CD4-positive, alpha-beta T cell treated with Interleukin-15 for 4 hours (primary cell): ENCODE data around the gene GSTM4.
"Not testable (repeated sequence)": the region's sequence is repeated elsewhere in the genome, so short reads cannot be mapped to it uniquely, and the experiment has no call there.

ENCODE experiments used
- DNase-seq: peaks from one replicate; pipeline ENCODE4 v3.0.0-alpha.2; 2020; ENCODE audit warnings: low spot score

The GSTM4 gene

DNA sequence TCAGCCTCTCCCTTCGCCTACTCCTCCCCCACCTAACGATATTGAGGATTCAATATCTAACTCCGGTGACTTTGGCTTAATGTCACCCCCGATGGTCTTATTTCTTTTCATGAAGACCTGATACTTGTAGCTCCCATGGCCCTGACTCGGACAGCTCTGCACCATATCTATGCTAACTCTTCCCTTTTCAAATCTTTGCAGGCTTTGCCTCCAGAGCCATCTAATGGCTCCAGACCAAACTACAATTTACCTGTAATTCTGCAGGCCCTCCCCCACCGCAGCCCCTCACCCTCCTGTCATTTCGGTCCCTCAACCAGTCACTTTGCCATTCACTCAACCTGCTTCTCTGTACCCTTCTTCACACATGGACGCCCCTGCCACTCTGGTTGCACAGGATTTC is 48.3 kb downstream of the GSTM4 start:
- no peak for DNase-seq

DNA sequence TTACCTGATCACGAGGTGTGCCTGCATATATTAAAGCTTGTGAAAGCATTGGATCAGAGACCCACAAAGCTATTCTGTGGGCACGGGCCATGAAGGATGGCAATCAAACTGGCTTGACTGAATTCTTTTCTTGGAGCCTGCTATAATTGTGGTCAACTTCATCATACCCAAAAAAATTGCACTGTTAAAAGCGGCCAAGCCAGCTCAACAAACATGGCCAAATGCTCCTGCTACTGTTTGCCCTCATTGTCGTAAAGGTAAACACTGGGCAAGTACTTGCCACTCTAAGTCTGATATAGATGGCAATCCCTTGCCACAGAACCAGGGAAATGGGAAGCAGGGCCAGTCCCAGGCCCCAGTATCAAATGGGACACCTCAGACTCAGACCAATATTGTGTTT is 49.5 kb downstream of the GSTM4 start:
- no peak for DNase-seq

DNA sequence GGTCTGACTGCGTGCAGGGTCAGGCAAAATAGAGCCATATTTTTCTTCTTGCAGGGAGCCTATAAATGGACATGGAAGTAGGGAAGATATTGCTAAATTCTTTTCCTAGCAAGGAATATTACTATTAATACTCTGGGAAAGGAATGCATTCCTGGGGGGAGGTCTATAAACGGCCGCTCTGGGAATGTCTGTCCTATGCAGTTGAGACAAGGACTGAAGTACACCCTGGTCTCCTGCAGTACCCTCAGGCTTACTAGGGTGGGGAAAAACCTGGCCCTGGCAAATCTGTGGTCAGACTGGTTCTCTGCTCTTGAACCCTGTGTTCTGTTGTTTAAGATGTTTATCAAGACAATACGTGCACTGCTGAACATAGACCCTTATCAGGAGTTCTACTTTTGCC is 53.0 kb downstream of the GSTM4 start:
- DNase-seq = not testable (repeated sequence)

DNA sequence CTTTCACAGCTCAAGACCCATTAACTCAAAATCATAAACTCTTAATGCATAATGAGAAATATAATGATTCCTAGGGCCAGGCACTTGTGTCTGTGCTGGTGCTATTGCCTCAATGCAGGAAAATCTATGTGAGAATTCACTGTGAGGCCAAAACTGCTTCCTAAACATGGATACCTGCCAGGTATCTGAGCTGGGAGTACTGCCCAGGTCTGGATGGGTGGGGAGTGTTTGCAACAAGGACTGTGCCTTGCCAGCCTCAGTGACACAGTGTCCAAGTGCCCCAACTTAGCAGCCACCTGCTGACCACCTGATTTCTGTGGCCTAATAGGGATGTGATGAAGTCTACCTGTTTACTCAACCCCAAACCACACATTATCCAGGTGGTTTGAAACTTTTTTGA is 53.9 kb downstream of the GSTM4 start:
- not testable (repeated sequence) for DNase-seq
